NK-92 treated with Interleukin-12 subunit alpha and Interleukin-12 subunit beta, amount 100 ng/mL, for 24 hours (cell line): ENCODE measurements around the gene ARL16.

Experiments
- DNase-seq: peaks from one replicate; lab custom pipeline; 2025; lab: John Stamatoyannopoulos, UW

Gene ARL16

DNA sequence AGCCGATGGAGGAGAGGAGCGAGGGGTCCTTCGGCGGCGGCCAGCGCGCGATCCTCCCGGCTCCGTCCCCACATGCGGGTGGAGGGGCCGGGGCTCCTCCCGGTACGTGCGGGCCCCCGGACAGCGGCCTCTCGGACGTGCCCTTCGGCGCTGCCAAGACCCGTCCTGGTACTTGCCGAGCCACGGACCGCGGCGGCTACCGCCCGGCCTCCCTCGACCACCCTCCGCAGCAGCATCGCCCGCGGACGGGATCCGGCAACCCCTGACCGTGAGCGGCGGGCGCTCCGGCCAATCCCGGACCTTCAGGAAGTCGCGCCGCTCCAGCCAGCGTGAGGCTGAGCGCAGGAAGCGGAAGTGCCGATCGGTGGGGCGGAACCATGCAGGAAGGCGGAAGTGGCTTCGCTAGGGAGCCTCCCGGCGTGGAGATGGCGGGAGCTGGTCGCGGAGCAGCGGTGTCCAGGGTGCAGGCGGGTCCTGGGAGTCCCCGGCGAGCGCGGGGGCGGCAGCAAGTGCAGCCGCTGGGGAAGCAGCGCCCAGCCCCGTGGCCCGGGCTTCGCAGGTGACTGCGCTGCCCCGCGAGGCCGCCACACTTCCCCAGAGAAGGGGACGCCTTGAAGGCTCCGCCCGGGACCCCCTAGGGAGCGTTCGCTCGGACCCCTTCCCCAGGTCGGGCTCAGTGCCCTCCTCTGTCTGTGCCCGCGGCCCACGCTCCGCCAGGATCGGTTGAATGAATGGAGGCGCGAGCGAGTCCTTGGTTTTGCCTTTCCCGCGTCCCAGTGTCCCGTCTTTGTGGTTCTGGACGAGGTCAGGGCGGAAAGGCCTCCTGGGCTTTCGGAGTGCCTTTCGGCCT lies 17.0 kb downstream of the ARL16 start, which contains the start of the genes CCDC137 and OXLD1:
CCDC137 (plus strand) TSS at position 396 of the 850 bp plus-strand sequence; CDS start at position 426, 30 bp downstream.
OXLD1 (minus strand) TSS at position 264 of the 850 bp plus-strand sequence; CDS start at position 236, 28 bp downstream.
- DNase-seq = peak; percentile 92

- no peak for DNase-seq
These were observed 17.6 kb downstream of the ARL16 start for GRCh38 chr17:81666092-81666341.

GRCh38 chr17:81665205-81666091 lies 18.1 kb downstream of the ARL16 start:
- peak; percentile 48 for DNase-seq

GRCh38 chr17:81664051-81664470 lies 19.5 kb downstream of the ARL16 start:
- no peak for DNase-seq

DNA sequence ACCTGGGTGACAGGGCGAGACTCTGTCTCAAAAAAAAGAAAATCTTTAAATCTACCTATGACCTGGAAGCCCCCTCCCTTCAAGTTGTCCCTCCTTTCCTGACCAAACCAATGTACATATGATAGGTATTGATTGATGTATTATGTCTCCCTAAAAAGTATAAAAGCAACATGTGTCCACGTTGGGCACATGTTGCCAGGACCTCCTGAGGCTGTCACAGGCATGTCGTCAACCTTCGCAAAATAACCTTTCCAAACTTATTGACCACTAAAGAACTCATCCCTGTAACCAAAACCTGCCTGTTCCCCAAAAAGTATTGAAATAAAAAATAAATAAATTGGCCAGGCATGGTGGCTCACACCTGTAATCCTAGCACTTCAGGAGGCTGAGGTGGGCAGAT lies 21.6 kb downstream of the ARL16 start:
- DNase-seq = no peak

DNA sequence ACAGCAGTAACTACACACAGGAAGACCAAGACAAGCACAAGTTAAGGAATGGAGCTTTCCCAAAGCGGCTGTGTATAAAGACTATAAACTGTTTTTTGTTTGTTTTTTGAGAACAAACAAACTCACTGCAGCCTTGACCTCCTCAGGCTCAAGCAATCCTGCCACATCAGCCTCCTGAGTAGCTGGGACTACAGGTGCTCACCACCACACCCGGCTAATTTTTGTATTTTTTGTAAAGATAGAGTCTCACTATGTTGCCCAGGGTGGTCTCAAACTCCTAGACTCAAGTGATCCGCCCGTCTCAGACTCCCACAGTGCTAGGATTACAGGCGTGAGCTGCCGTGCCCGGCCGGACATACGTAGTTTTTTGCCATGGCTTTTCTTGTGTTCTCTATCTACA lies 23.2 kb downstream of the ARL16 start:
- DNase-seq = no peak

DNA sequence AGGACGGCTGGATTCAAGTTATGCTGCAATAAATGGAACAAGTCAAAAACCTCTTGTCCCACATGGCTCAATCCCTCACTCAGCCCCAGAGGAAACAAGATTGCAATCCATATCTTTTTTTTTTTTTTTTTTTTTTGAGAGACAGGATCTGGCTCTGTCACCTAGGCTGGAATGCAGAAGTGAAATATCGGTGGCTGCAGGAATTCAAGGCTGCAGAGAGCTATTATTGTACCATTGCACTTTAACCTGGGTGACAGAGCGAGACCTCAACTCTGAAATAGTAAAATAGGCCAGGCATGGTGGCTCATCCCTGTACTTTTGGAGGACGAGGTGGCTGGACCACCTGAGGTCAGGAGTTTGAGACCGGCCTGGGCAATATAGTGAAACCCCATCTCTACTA lies 24.6 kb downstream of the ARL16 start:
- no peak for DNase-seq

GRCh38 chr17:81656835-81657234 lies 26.8 kb downstream of the ARL16 start:
- DNase-seq = no peak

- no peak for DNase-seq
These were observed 27.4 kb downstream of the ARL16 start, which contains the start of gene PDE6G for GRCh38 chr17:81656118-81656743. TSS of gene PDE6G (minus strand) at chr17:81656542. CDS start at chr17:81653305, 3,237 bp downstream.

DNA sequence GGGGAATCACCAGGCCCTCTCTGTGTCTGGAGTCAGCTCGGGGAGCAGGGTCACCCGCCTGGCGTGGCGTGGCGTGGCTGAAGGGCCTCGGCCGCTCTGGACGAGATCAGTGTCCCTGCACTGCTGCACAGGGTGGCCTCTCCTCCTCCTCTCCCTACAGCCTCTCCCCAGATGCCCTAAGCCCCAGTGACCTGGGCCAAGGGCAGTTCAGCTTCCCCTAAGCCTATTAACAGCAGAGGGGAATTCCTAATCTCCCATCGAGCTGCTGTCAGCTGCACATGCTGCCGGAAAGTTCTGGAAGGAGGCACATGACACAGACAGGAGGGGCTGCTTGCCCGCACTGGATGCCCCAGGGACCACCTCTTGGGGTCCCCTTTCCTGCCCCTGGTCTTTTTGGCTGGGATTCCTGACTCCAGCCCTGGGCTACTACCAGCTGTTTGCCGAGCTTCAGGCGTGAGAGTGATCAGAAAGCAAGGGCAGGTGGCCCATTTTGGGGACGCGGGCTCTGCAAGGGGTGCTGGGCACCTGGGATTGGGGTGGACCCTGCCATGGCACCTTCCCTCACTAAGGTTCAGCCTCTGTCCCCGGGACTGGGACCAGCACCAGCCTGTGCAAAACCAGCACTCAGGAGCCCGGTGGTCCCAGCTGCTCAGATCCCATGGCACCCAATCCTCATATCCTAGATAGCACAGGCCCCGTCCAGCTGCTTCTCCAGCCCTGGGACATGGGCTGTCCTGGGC lies 28.0 kb downstream of the ARL16 start:
- no peak for DNase-seq

GRCh38 chr17:81652906-81653771 lies 30.5 kb downstream of the ARL16 start:
- no peak for DNase-seq

- no peak for DNase-seq
These were observed 31.9 kb downstream of the ARL16 start for GRCh38 chr17:81651692-81652091.

DNA sequence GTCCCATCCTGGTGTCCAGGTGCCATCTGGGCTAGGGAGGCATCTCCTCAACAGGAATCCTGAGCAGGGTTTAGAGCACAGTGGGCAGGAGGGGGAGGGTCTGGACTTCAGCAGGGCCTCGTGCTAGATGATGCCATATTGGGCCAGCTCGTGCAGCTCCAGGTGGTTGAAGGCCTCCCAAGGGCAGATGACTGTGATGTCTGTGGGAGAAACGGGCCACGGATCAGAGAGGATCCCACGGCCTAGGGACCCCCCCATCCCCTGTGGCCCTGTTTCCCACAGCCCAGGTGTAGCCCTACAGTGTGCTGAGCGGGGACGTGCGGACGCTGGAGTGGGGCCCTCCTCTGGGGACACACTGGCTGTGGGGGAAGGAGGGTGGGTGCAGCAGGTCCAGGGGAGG lies 32.6 kb downstream of the ARL16 start:
- DNase-seq = no peak

DNA sequence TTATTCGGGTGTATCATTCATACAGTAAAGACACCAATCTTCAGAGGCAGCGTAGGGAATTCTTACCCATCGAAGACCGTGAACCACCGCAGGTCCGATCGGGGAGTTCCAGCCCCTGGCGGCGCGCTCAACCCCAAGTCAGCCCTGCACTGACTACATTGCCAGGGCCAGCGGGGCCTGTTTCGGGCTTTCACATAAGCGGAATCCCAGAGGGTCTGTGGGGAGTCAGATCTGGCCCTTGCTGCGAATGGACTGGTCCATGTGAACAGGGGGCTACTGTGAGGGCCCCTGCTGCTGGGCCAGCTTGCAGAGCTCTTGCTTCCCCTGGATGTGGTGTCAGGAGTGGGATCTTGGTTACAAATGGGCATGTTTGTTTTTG lies 34.9 kb downstream of the ARL16 start:
- no peak for DNase-seq

GRCh38 chr17:81648013-81648706 lies 35.4 kb downstream of the ARL16 start:
- no peak for DNase-seq

DNA sequence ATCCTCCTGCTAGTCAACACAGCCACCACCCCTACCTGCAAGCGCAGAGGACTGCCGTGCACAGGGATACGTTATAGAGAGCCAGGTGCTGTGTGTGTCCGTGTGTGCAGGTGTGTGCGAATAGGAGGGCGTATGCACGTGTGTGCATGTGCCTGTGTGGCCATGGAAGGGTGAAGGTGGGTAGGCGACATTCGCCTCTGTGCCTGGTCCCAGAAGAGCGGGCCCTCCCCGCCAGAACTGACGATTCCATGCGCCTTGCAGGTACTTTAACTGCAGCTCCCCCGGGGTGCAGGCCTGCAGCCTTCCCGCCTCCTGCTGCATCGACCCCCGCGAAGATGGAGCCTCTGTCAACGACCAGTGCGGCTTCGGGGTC lies 36.0 kb downstream of the ARL16 start:
- no peak for DNase-seq

DNA sequence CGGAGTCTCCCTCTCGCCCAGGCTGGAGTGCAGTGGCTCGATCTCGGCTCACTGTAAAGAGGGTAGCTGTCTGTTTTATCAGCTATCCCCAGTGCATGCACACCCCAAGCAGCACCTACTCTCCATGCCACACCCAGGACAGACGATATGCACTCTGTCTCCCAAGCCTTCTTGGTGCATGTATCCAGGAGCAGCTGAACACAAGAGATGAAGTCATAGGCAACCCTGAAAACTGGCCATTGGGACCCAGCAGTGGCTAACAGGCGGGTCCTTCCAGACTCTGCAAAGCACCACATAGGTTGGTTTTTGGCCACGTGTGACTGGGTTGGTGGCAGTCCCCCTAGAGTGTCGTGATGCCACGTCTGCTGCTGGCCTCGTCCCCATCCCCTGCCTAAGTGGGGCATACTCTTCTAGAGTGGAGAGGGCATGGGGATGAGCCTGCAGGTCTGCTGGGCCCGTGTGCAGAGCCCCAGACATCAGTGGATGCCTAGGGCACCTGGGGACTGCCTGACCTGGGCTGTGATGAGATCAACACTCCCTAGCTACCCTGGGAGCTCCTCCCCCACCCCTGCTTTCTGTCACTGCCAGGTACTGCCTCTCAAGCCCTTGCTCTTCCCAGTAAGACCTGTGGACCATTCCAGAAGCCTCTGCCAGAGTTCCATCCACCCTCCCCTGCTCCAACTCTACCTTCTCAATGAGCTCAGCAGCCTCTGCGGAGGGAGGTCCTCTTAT lies 36.6 kb downstream of the ARL16 start:
- DNase-seq = no peak

- DNase-seq = no peak
These were observed 38.3 kb downstream of the ARL16 start for GRCh38 chr17:81644976-81645952.
